WERI-Rb-1 (cell line): Measurements from ENCODE around the gene PEAK1.

Experiments used
- DNase-seq: peaks from one replicate; pipeline ENCODE4 v3.0.0-alpha.2; 2020
- H3K27ac ChIP-seq: fragments of 250-450 bp; sonication (Bioruptor Pico); 2 replicates; pipeline ENCODE4 v1.5.1; 2020; ENCODE audit warnings: mild to moderate bottlenecking, moderate library complexity
- H3K27me3 ChIP-seq: fragments of 250-450 bp; sonication (Bioruptor Pico); 2 replicates; pipeline ENCODE4 v1.5.1; 2021; ENCODE audit warnings: mild to moderate bottlenecking, low read depth, moderate library complexity; ENCODE audit not compliant: insufficient read depth, severe bottlenecking
- H3K36me3 ChIP-seq: fragments of 250-450 bp; sonication (Bioruptor Pico); 2 replicates; pipeline ENCODE4 v1.5.1; 2020; ENCODE audit warnings: mild to moderate bottlenecking, moderate library complexity
- H3K4me3 ChIP-seq: 2 replicates; pipeline ENCODE4 v1.5.1; 2011; ENCODE audit warnings: low read depth, mild to moderate bottlenecking, control low read depth, low read length
- H3K9me3 ChIP-seq: fragments of 250-450 bp; sonication (Bioruptor Pico); 2 replicates; pipeline ENCODE4 v1.5.1; 2021; ENCODE audit warnings: mild to moderate bottlenecking, moderate library complexity; ENCODE audit not compliant: severe bottlenecking
- TF ChIP-seq, protein P1 (sequence below): IDR thresholded peaks from 2 replicates; pipeline ENCODE4 v1.5.1; 2011; ENCODE audit warnings: low read depth, mild to moderate bottlenecking, control low read depth, inconsistent platforms, low read length

Gene PEAK1

DNA sequence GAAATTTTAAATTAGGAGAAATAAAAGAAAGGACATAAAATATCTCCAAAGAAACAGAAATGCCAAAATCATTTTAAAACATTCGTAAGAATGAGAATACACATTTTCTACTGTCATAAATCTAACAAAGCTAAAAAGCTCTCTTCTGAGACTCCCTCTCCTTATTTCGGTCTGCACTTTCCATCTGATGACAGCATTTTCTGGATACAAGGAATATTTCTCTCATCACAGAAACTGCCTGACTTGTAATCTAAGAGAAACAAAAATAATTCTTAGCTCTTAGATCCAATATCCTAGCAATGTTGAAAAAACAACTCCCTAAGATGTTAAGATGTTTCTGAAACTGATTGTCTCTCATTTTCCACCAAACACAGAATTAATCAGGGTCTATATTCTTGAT lies 93.5 kb downstream of the PEAK1 start:
- TF ChIP-seq, protein P1, sequence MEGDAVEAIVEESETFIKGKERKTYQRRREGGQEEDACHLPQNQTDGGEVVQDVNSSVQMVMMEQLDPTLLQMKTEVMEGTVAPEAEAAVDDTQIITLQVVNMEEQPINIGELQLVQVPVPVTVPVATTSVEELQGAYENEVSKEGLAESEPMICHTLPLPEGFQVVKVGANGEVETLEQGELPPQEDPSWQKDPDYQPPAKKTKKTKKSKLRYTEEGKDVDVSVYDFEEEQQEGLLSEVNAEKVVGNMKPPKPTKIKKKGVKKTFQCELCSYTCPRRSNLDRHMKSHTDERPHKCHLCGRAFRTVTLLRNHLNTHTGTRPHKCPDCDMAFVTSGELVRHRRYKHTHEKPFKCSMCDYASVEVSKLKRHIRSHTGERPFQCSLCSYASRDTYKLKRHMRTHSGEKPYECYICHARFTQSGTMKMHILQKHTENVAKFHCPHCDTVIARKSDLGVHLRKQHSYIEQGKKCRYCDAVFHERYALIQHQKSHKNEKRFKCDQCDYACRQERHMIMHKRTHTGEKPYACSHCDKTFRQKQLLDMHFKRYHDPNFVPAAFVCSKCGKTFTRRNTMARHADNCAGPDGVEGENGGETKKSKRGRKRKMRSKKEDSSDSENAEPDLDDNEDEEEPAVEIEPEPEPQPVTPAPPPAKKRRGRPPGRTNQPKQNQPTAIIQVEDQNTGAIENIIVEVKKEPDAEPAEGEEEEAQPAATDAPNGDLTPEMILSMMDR, result no peak
- DNase-seq, result no peak
- H3K4me3 ChIP-seq, result no peak overlapping the region
- H3K9me3 ChIP-seq, result no peaks in the 10 kb centered on the region
- H3K36me3 ChIP-seq, result no peaks in the 10 kb centered on the region
- H3K27ac ChIP-seq, result no peak overlapping the region
- no peaks in the 10 kb centered on the region for H3K27me3 ChIP-seq

DNA sequence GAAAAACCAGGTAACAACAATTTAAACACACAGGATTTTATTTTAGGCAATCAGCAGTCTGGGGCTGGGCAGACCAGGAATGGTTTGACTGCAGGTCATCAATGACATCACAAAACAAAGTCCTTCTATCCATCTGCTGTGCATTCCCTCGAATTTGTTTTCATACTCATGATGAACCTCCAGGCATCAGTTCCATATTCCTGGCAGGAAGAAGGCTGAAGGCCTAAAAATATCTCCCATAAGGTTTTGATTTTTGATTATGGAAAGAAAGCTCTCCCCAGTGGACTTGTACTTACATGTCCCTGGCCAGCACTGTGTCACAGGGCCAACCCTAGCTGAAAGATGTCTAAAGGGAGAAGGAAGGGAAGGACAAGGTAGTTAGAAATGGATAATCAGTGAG lies 107.4 kb downstream of the PEAK1 start:
- no peak for DNase-seq
- no peak overlapping the region for H3K4me3 ChIP-seq
- no peaks in the 10 kb centered on the region for H3K27me3 ChIP-seq
- TF ChIP-seq, protein P1, result no peak
- H3K27ac ChIP-seq, result no peak overlapping the region
- H3K36me3 ChIP-seq, result no peaks in the 10 kb centered on the region
- no peaks in the 10 kb centered on the region for H3K9me3 ChIP-seq

DNA sequence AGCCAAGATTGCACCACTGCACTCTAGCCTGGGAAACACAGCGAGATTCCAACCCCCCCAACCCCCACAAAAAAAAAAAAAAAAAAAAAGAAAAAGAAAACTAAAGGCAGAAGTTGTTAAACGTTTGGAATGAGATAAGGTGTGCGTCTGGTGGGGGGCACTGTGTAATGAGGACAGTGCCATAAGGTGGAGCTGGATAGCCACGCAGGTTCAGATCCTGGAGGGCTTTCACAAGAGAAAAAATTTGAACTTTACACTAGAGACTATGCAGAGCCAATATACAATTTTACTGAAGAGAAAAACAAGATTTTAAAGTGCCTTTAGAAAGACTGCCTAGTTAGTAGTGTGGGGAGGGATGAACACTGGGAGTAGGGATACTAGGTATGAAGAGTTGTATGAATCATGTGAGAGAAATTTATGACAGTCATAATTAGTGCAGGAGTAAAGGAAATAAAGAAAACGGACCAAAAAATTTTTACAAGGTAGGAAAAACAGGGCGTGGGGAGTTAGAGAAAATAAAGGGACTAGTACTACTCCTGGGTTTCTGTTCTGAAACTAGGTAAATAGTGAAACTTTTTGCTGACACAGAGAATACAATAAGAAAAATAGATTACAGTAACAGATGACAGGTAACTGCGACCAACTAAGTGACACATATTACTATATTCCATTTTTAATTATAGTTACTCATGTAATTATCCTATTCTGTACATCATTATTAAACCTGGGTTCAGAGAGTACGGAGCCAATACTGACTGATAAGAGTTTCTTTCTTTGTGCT lies 108.1 kb downstream of the PEAK1 start:
- DNase-seq, result no peak
- no peak overlapping the region for H3K27ac ChIP-seq
- no peak overlapping the region for H3K4me3 ChIP-seq
- TF ChIP-seq, protein P1, result no peak
- H3K36me3 ChIP-seq, result no peaks in the 10 kb centered on the region
- no peaks in the 10 kb centered on the region for H3K27me3 ChIP-seq
- no peaks in the 10 kb centered on the region for H3K9me3 ChIP-seq

DNA sequence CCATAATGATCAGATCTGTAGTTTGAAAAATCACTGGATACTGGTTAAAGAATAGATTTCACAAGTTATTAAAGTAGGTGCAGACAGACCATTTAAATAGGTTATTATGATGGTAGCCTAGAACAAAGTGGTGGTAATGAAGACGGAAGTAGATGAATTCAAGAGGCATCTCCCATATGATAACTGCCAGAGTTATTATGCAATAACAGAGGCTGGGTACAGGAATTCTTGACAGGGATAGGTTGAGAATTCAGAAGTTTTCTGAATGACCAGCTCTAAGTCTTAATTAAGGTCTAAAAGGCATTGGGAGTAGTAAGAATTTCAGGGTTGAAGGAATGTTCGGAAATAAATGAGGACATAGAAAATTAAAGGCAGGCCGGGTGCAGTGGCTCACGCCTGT lies 108.9 kb downstream of the PEAK1 start:
- DNase-seq, result no peak
- Histone ChIP-seq H3K36me3 (no peaks in the 10 kb centered on the region), H3K4me3 (no peak overlapping the region), H3K27me3 (no peaks in the 10 kb centered on the region), H3K27ac (no peak overlapping the region), H3K9me3 (no peaks in the 10 kb centered on the region)
- TF ChIP-seq, protein P1, result no peak

DNA sequence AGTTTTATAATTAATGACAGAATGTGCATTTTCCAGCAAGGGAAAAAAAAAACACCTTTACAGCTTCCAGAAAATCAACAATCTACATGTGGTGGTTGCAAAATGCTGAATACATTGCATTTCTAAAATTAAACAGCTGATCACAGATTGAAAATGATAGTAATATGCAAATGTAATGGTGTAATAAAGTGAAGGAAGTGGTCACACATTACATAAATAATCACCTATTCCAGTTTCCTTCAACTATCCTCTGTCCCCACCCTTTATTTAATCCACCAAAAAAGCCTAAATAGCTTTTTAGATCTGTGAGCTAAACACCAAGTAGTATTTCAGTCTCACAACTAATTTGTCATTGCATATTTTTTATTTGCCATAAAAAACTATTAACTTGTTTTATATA lies 110.5 kb downstream of the PEAK1 start:
- H3K27me3 ChIP-seq, result no peaks in the 10 kb centered on the region
- TF ChIP-seq, protein P1, result no peak
- no peaks in the 10 kb centered on the region for H3K9me3 ChIP-seq
- H3K27ac ChIP-seq, result no peak overlapping the region
- no peak overlapping the region for H3K4me3 ChIP-seq
- DNase-seq, result no peak
- no peaks in the 10 kb centered on the region for H3K36me3 ChIP-seq

DNA sequence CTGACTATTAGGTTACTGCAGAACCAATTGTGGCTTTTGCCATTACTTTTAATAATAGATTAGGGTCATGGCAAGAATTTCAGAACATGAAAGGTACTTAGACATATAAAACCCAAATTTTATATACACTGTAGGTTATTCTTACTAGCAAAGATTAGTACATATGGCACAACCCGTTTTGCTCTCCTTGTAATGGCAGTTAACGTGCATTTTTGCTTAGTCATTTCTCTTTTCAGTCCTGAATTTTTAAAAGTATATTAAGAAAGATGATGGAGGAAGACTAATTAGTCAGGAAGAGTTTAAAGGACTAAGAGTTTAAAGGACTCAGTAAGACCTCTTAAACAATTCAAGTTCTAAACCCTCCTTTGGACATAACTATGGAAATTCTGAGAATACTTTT lies 114.0 kb downstream of the PEAK1 start:
- Histone ChIP-seq H3K27me3 (no peaks in the 10 kb centered on the region), H3K9me3 (no peaks in the 10 kb centered on the region), H3K27ac (no peak overlapping the region), H3K36me3 (no peaks in the 10 kb centered on the region), H3K4me3 (no peak overlapping the region)
- TF ChIP-seq, protein P1, result no peak
- no peak for DNase-seq
